ENCODE results near the gene MBIP.

Gene MBIP

GRCh38 chr14:36264595-36264994 lies 55.8 kb downstream of the MBIP start:
- DNase-seq, result no peak
- no peaks in the 10 kb centered on the region for H3K36me3 Mint-ChIP-seq (ENCODE audit: low read depth)
- no peaks in the 10 kb centered on the region for H3K9me3 Mint-ChIP-seq
- peaks cover 33% of the 10 kb centered on the region for H3K27me3 Mint-ChIP-seq
- peaks cover 6% of the 10 kb centered on the region for H3K4me1 Mint-ChIP-seq (ENCODE audit: low read depth)
- no peak overlapping the region for H3K4me3 Mint-ChIP-seq
- no peak overlapping the region for H3K27ac Mint-ChIP-seq

GRCh38 chr14:36264107-36264506 lies 56.3 kb downstream of the MBIP start:
- Mint-ChIP-seq H3K27me3 (peaks cover 29% of the 10 kb centered on the region), H3K27ac (no peak overlapping the region), H3K4me1 (ENCODE audit: low read depth) (peaks cover 6% of the 10 kb centered on the region), H3K9me3 (no peaks in the 10 kb centered on the region), H3K36me3 (ENCODE audit: low read depth) (no peaks in the 10 kb centered on the region), H3K4me3 (no peak overlapping the region)
- no peak for DNase-seq

- Mint-ChIP-seq H3K4me1 (ENCODE audit: low read depth) (peaks cover 6% of the 10 kb centered on the region), H3K36me3 (ENCODE audit: low read depth) (no peaks in the 10 kb centered on the region), H3K27ac (no peak overlapping the region), H3K27me3 (peaks cover 27% of the 10 kb centered on the region), H3K9me3 (no peaks in the 10 kb centered on the region), H3K4me3 (no peak overlapping the region)
- no peak for DNase-seq
These were observed 59.3 kb downstream of the MBIP start for GRCh38 chr14:36260970-36261640.

- Mint-ChIP-seq H3K4me3 (no peak overlapping the region), H3K36me3 (ENCODE audit: low read depth) (no peaks in the 10 kb centered on the region), H3K27ac (no peak overlapping the region), H3K27me3 (peaks cover 27% of the 10 kb centered on the region), H3K4me1 (ENCODE audit: low read depth) (no peaks in the 10 kb centered on the region), H3K9me3 (no peaks in the 10 kb centered on the region)
- no peak for DNase-seq
These were observed 62.2 kb downstream of the MBIP start for GRCh38 chr14:36258241-36258640.

- Mint-ChIP-seq H3K4me3 (no peak overlapping the region), H3K27me3 (peaks cover 32% of the 10 kb centered on the region), H3K4me1 (ENCODE audit: low read depth) (no peaks in the 10 kb centered on the region), H3K27ac (no peak overlapping the region), H3K36me3 (ENCODE audit: low read depth) (no peaks in the 10 kb centered on the region), H3K9me3 (no peaks in the 10 kb centered on the region)
- no peak for DNase-seq
These were observed 64.2 kb downstream of the MBIP start for GRCh38 chr14:36256126-36256801.

- no peak overlapping the region for H3K4me3 Mint-ChIP-seq
- H3K9me3 Mint-ChIP-seq, result peaks cover 3% of the 10 kb centered on the region
- H3K36me3 Mint-ChIP-seq (ENCODE audit: low read depth), result no peaks in the 10 kb centered on the region
- no peaks in the 10 kb centered on the region for H3K4me1 Mint-ChIP-seq (ENCODE audit: low read depth)
- no peak overlapping the region for H3K27ac Mint-ChIP-seq
- H3K27me3 Mint-ChIP-seq, result peaks cover 27% of the 10 kb centered on the region
- no peak for DNase-seq
These were observed 66.3 kb downstream of the MBIP start for GRCh38 chr14:36254020-36254624.
